ENCODE results near the gene TFAP2D. TPM values are rescaled to one million over a fixed set of nuclear protein-coding genes. Genes with fewer than 3 reads are reported as not detected.

Gene TFAP2D
- total RNA-seq, 2 donors from 2014 or later: not detected

- H3K27me3 Mint-ChIP-seq: peaks cover 59% of the 10 kb centered on the region
- H3K27ac Mint-ChIP-seq: no peak overlapping the region
- peaks cover 12% of the 10 kb centered on the region for H3K9me3 Mint-ChIP-seq
- no peak for ATAC-seq (replicated peaks)
- H3K4me3 Mint-ChIP-seq: no peak overlapping the region
- no peaks in the 10 kb centered on the region for H3K36me3 Mint-ChIP-seq (ENCODE audit: low read depth)
- no peaks in the 10 kb centered on the region for H3K4me1 Mint-ChIP-seq
Observed at GRCh38 chr6:50712291-50712690, 1.0 kb upstream of the TFAP2D start.

GRCh38 chr6:50713977-50714486 is 706 bp downstream of the TFAP2D start:
- H3K36me3 Mint-ChIP-seq (ENCODE audit: low read depth): no peaks in the 10 kb centered on the region
- no peak overlapping the region for H3K27ac Mint-ChIP-seq
- H3K4me3 Mint-ChIP-seq: no peak overlapping the region
- H3K9me3 Mint-ChIP-seq: peaks cover 13% of the 10 kb centered on the region
- H3K4me1 Mint-ChIP-seq: no peaks in the 10 kb centered on the region
- no peak for ATAC-seq (replicated peaks)
- H3K27me3 Mint-ChIP-seq: peaks cover 61% of the 10 kb centered on the region

GRCh38 chr6:50714487-50715379 is 1.4 kb downstream of the TFAP2D start:
- ATAC-seq (replicated peaks): no peak
- no peak overlapping the region for H3K27ac Mint-ChIP-seq
- H3K4me1 Mint-ChIP-seq: no peaks in the 10 kb centered on the region
- peaks cover 59% of the 10 kb centered on the region for H3K27me3 Mint-ChIP-seq
- H3K36me3 Mint-ChIP-seq (ENCODE audit: low read depth): no peaks in the 10 kb centered on the region
- no peak overlapping the region for H3K4me3 Mint-ChIP-seq
- H3K9me3 Mint-ChIP-seq: peaks cover 11% of the 10 kb centered on the region

- no peak overlapping the region for H3K27ac Mint-ChIP-seq
- peaks cover 63% of the 10 kb centered on the region for H3K27me3 Mint-ChIP-seq
- H3K4me3 Mint-ChIP-seq: no peak overlapping the region
- ATAC-seq (replicated peaks): no peak
- no peaks in the 10 kb centered on the region for H3K36me3 Mint-ChIP-seq (ENCODE audit: low read depth)
- H3K4me1 Mint-ChIP-seq: no peaks in the 10 kb centered on the region
- peaks cover 8% of the 10 kb centered on the region for H3K9me3 Mint-ChIP-seq
Observed at GRCh38 chr6:50716899-50717509, 3.7 kb downstream of the TFAP2D start.

GRCh38 chr6:50717734-50718457 is 4.6 kb downstream of the TFAP2D start:
- no peak overlapping the region for H3K27ac Mint-ChIP-seq
- no peak overlapping the region for H3K4me3 Mint-ChIP-seq
- peaks cover 62% of the 10 kb centered on the region for H3K27me3 Mint-ChIP-seq
- H3K36me3 Mint-ChIP-seq (ENCODE audit: low read depth): no peaks in the 10 kb centered on the region
- no peak for ATAC-seq (replicated peaks)
- no peaks in the 10 kb centered on the region for H3K4me1 Mint-ChIP-seq
- H3K9me3 Mint-ChIP-seq: peaks cover 12% of the 10 kb centered on the region

- no peaks in the 10 kb centered on the region for H3K36me3 Mint-ChIP-seq (ENCODE audit: low read depth)
- H3K9me3 Mint-ChIP-seq: peaks cover 12% of the 10 kb centered on the region
- no peak overlapping the region for H3K4me3 Mint-ChIP-seq
- no peak for ATAC-seq (replicated peaks)
- H3K27ac Mint-ChIP-seq: no peak overlapping the region
- peaks cover 62% of the 10 kb centered on the region for H3K27me3 Mint-ChIP-seq
- H3K4me1 Mint-ChIP-seq: no peaks in the 10 kb centered on the region
Observed at GRCh38 chr6:50718566-50718965, 5.2 kb downstream of the TFAP2D start.

GRCh38 chr6:50720623-50721022 is 7.3 kb downstream of the TFAP2D start:
- no peaks in the 10 kb centered on the region for H3K36me3 Mint-ChIP-seq (ENCODE audit: low read depth)
- no peak overlapping the region for H3K4me3 Mint-ChIP-seq
- peaks cover 61% of the 10 kb centered on the region for H3K27me3 Mint-ChIP-seq
- no peaks in the 10 kb centered on the region for H3K4me1 Mint-ChIP-seq
- no peak for ATAC-seq (replicated peaks)
- peaks cover 7% of the 10 kb centered on the region for H3K9me3 Mint-ChIP-seq
- H3K27ac Mint-ChIP-seq: no peak overlapping the region

- H3K27ac Mint-ChIP-seq: no peak overlapping the region
- ATAC-seq (replicated peaks): no peak
- no peaks in the 10 kb centered on the region for H3K4me1 Mint-ChIP-seq
- H3K9me3 Mint-ChIP-seq: peaks cover 7% of the 10 kb centered on the region
- peaks cover 53% of the 10 kb centered on the region for H3K27me3 Mint-ChIP-seq
- no peak overlapping the region for H3K4me3 Mint-ChIP-seq
- no peaks in the 10 kb centered on the region for H3K36me3 Mint-ChIP-seq (ENCODE audit: low read depth)
Observed at GRCh38 chr6:50721978-50722377, 8.7 kb downstream of the TFAP2D start.

GRCh38 chr6:50722829-50723554 is 9.7 kb downstream of the TFAP2D start:
- Mint-ChIP-seq H3K27me3 (peaks cover 50% of the 10 kb centered on the region), H3K36me3 (ENCODE audit: low read depth) (no peaks in the 10 kb centered on the region), H3K4me1 (no peaks in the 10 kb centered on the region), H3K4me3 (no peak overlapping the region), H3K9me3 (peaks cover 7% of the 10 kb centered on the region), H3K27ac (no peak overlapping the region)
- ATAC-seq (replicated peaks): no peak

- no peak for ATAC-seq (replicated peaks)
- no peaks in the 10 kb centered on the region for H3K4me1 Mint-ChIP-seq
- H3K27ac Mint-ChIP-seq: no peak overlapping the region
- H3K27me3 Mint-ChIP-seq: peaks cover 46% of the 10 kb centered on the region
- peaks cover 4% of the 10 kb centered on the region for H3K9me3 Mint-ChIP-seq
- H3K36me3 Mint-ChIP-seq (ENCODE audit: low read depth): no peaks in the 10 kb centered on the region
- H3K4me3 Mint-ChIP-seq: no peak overlapping the region
Observed at GRCh38 chr6:50724381-50725124, 11.2 kb downstream of the TFAP2D start.

- Mint-ChIP-seq H3K36me3 (ENCODE audit: low read depth) (no peaks in the 10 kb centered on the region), H3K9me3 (peaks cover 7% of the 10 kb centered on the region), H3K4me1 (no peaks in the 10 kb centered on the region), H3K4me3 (no peak overlapping the region), H3K27ac (no peak overlapping the region), H3K27me3 (no peaks in the 10 kb centered on the region)
- no peak for ATAC-seq (replicated peaks)
Observed at GRCh38 chr6:50734488-50734887, 21.2 kb downstream of the TFAP2D start.

- H3K36me3 Mint-ChIP-seq (ENCODE audit: low read depth): no peaks in the 10 kb centered on the region
Observed at GRCh38 chr6:50742161-50742560, 28.8 kb downstream of the TFAP2D start.

GRCh38 chr6:50744976-50745375 is 31.6 kb downstream of the TFAP2D start:
- no peaks in the 10 kb centered on the region for H3K9me3 Mint-ChIP-seq
- ATAC-seq (replicated peaks): no peak
- no peak overlapping the region for H3K4me3 Mint-ChIP-seq
- no peak overlapping the region for H3K27ac Mint-ChIP-seq
- no peaks in the 10 kb centered on the region for H3K27me3 Mint-ChIP-seq
- no peaks in the 10 kb centered on the region for H3K36me3 Mint-ChIP-seq (ENCODE audit: low read depth)
- no peaks in the 10 kb centered on the region for H3K4me1 Mint-ChIP-seq

More at GRCh38 chr6:50742161-50742560, 28.8 kb downstream of the TFAP2D start:
- H3K4me1 Mint-ChIP-seq: no peaks in the 10 kb centered on the region
- no peak overlapping the region for H3K4me3 Mint-ChIP-seq
- no peaks in the 10 kb centered on the region for H3K9me3 Mint-ChIP-seq
- no peak overlapping the region for H3K27ac Mint-ChIP-seq
- no peaks in the 10 kb centered on the region for H3K27me3 Mint-ChIP-seq
- ATAC-seq (replicated peaks): no peak

Data from activated T-helper 17 cell treated with anti-CD3 and anti-CD28 coated beads, Interleukin-2, amount 50 U/mL, for 72 hours (primary cell).